LNCAP (cell line): Measurements from ENCODE around the gene SNX5.

Source experiments
- CTCF ChIP-seq: fragments of 450-650 bp; IDR thresholded peaks from 2 replicates; pipeline ENCODE4 v1.5.1; 2017; ENCODE audit warnings: mild to moderate bottlenecking

Gene SNX5

GRCh38 chr20:17928633-17929311 lies 39.8 kb downstream of the SNX5 start:
- TF ChIP-seq CTCF = no peak

DNA sequence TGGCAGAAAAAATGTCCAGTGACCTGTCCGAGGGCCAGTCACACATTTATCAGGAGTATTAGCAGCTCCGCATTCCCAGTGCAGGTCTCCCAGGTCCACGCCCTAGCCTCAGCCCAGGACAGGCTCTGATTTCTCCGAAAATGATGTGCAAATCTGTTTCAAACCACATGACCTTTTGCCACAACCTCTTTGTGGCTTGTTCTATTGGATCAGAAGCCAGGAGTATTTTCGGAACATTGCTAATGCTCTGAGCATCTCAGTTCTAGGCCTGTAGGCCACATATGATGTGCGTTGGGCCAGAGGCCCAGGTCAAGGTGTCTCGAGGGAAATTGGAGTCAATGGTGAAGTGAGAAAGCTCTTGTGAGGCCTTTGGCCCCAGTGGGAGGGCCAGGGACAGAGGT lies 40.4 kb downstream of the SNX5 start:
- TF ChIP-seq CTCF = no peak

GRCh38 chr20:17925940-17926300 lies 42.7 kb downstream of the SNX5 start:
- no peak for TF ChIP-seq CTCF

- no peak for TF ChIP-seq CTCF
Observed at GRCh38 chr20:17925141-17925939, 43.3 kb downstream of the SNX5 start.

DNA sequence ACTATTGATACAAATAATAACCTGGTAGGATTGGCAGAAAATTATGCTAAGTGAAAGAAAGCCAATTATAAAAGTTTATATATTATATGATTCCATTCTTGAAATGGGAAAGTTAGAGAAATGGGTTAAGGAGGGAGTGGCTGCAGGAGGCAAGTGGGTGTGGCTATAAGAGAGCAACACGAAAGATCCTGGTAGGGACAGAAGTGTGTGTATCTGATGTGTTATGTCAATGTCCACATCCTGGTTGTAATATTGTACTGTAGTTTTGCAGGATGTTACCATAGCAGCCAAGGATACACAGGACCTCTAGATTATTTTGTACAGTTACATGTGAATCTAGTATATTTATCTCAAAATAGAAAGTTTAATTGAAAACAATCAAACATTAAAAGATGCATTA lies 46.8 kb downstream of the SNX5 start:
- TF ChIP-seq CTCF = no peak

- no peak for TF ChIP-seq CTCF
Observed at GRCh38 chr20:17919149-17919548, 49.4 kb downstream of the SNX5 start.

DNA sequence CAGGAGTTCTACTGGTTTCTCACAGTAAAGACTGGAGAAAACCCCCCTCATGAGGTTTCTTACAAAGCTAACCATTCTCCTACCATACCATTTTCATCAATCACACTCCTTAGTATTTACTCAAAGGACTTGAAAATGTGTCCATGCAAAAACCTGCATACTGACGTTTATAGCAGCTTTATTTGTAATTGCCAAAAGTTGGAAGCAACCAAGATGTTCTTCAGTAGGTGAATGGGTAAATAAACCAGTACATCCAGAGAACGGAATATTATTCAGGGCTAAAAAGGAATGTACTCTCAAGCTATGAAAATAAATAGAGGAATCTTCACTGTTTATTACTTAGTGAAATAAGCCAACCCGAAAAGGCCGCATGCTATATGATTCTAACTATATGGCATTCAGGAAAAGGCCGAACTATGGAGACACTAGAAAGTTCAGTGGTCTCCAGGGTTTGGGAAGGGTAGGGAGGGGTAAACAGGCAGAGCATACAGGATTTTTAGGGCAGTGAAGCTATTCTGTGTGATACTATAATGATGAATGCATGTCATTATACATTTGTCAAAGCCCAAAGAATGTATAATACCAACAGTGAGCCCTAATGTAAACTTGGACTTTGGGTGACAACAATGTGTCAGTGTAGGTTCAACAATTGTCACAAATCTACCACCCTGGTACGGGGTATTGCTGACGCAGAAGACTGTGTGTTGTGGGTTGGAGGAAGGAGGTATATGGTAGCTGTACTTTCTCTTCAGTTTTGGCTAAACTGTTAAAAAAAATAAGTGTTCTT lies 50.6 kb downstream of the SNX5 start:
- TF ChIP-seq CTCF = no peak
